Inflammatory macrophage treated with lipopolysaccharide for 1 hour (primary cell): ENCODE measurements around the gene UBE2J1.

ENCODE experiments used
- DNase-seq, 2 donors: peaks; one replicate each; pipeline ENCODE4 v3.0.0-alpha.2; 2020 to 2022

The UBE2J1 gene

GRCh38 chr6:89361171-89361570, 8.6 kb upstream of the UBE2J1 start:
- peak in 1 of 2 donors; percentile 40 for DNase-seq

- DNase-seq: peak in 1 of 2 donors; percentile 33
Observed at GRCh38 chr6:89360415-89360999, 8.0 kb upstream of the UBE2J1 start.

GRCh38 chr6:89359561-89359960, 7.0 kb upstream of the UBE2J1 start:
- no peak for DNase-seq

- no peak for DNase-seq
Observed at GRCh38 chr6:89357390-89357789, 4.9 kb upstream of the UBE2J1 start.

- no peak for DNase-seq
Observed at GRCh38 chr6:89356642-89357170, 4.2 kb upstream of the UBE2J1 start.

GRCh38 chr6:89355511-89356194, 3.1 kb upstream of the UBE2J1 start:
- DNase-seq: no peak

- no peak for DNase-seq
Observed at GRCh38 chr6:89353702-89354392, 1.3 kb upstream of the UBE2J1 start.

GRCh38 chr6:89353118-89353556, 615 bp upstream of the UBE2J1 start:
- DNase-seq: no peak

GRCh38 chr6:89351671-89352277, 748 bp downstream of the UBE2J1 start:
- peak in 1 of 2 donors; percentile 20 for DNase-seq

GRCh38 chr6:89350281-89350966, 2.1 kb downstream of the UBE2J1 start:
- peak; percentile 88 to 98 for DNase-seq

GRCh38 chr6:89348372-89348771, 4.2 kb downstream of the UBE2J1 start:
- DNase-seq: no peak

- peak in 1 of 2 donors; percentile 68 for DNase-seq
Observed at GRCh38 chr6:89347825-89348224, 4.7 kb downstream of the UBE2J1 start.

- no peak for DNase-seq
Observed at GRCh38 chr6:89346433-89346832, 6.1 kb downstream of the UBE2J1 start.

GRCh38 chr6:89339565-89339964, 13.0 kb downstream of the UBE2J1 start:
- DNase-seq: no peak

- DNase-seq: no peak
Observed at GRCh38 chr6:89335164-89335563, 17.4 kb downstream of the UBE2J1 start.

- DNase-seq: no peak
Observed at GRCh38 chr6:89330910-89331309, 21.6 kb downstream of the UBE2J1 start.

GRCh38 chr6:89328976-89329375, 23.5 kb downstream of the UBE2J1 start:
- no peak for DNase-seq

GRCh38 chr6:89324304-89324703, 28.2 kb downstream of the UBE2J1 start:
- DNase-seq: no peak

- peak; percentile 55 to 69 for DNase-seq
Observed at GRCh38 chr6:89323511-89323971, 29.0 kb downstream of the UBE2J1 start.

GRCh38 chr6:89321131-89321970, 31.2 kb downstream of the UBE2J1 start:
- peak; percentile 85 to 89 for DNase-seq

GRCh38 chr6:89320012-89320559, 32.4 kb downstream of the UBE2J1 start:
- DNase-seq: no peak
